ENCODE data around the gene PKNOX2.

PKNOX2 gene

DNA sequence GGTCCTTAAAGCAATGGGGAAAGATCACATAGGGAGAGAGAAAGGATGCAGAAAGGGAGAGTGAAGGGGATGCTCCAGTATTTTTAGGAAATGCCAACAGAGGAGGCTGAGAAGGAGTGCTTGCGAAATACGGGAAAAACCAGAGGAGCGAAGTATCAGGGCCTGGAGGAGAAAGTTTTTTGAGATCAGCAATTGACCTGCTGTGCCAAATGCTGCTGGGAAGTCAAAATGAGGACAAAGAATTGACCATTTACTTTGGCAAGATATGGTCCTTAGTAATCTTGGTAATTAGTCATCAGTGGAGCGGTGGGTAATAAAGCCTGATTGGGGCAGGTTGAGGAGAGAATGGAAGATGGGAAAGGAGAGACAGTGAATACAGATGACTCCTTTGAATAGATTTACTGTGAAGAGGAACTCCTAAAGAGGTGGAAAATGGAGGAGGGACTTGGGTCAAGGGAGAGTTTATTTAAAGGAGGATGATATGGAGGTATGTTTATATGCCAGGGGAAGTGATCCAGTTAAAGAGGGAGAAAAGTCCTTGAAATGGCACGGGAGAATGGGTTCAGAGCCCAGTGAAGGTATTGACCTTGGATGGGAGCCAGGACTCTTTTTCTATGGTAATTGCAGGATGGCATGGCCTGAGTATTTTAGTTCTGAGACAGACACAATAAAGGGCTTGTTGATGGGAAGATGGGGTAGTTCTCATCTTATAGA lies 111.5 kb downstream of the PKNOX2 start:
- TF ChIP-seq, protein P1, sequence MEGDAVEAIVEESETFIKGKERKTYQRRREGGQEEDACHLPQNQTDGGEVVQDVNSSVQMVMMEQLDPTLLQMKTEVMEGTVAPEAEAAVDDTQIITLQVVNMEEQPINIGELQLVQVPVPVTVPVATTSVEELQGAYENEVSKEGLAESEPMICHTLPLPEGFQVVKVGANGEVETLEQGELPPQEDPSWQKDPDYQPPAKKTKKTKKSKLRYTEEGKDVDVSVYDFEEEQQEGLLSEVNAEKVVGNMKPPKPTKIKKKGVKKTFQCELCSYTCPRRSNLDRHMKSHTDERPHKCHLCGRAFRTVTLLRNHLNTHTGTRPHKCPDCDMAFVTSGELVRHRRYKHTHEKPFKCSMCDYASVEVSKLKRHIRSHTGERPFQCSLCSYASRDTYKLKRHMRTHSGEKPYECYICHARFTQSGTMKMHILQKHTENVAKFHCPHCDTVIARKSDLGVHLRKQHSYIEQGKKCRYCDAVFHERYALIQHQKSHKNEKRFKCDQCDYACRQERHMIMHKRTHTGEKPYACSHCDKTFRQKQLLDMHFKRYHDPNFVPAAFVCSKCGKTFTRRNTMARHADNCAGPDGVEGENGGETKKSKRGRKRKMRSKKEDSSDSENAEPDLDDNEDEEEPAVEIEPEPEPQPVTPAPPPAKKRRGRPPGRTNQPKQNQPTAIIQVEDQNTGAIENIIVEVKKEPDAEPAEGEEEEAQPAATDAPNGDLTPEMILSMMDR (IDR thresholded peaks at IDR 0.05; ENCODE audit: control insufficient read depth, extremely low read depth, insufficient read depth) = no peak
- DNase-seq (ENCODE audit: low read depth) = peak; percentile 32
- no peak overlapping the region for H3K4me3 ChIP-seq (ENCODE audit: low read depth, low read length)

DNA sequence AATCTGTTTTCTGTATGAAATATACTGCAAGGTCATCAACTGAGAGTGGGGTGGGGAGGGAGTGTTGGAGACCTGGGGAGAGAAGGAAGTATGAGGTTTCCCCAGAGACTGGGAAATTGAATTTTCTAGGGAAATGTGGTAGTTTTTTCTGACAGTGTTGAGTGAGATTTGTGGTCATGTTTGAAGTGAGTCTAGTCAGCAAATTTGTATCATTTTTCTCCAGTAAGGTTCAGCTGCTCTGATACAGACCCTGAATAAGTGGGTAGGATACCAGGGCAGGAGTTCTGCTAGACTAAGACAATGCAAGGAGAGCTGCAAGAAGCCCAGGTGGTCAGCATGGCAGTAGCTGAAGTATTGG lies 112.0 kb downstream of the PKNOX2 start:
- no peak overlapping the region for H3K4me3 ChIP-seq (ENCODE audit: low read depth, low read length)
- TF ChIP-seq, protein P1 (IDR thresholded peaks at IDR 0.05; ENCODE audit: control insufficient read depth, extremely low read depth, insufficient read depth) = no peak
- no peak for DNase-seq (ENCODE audit: low read depth)

DNA sequence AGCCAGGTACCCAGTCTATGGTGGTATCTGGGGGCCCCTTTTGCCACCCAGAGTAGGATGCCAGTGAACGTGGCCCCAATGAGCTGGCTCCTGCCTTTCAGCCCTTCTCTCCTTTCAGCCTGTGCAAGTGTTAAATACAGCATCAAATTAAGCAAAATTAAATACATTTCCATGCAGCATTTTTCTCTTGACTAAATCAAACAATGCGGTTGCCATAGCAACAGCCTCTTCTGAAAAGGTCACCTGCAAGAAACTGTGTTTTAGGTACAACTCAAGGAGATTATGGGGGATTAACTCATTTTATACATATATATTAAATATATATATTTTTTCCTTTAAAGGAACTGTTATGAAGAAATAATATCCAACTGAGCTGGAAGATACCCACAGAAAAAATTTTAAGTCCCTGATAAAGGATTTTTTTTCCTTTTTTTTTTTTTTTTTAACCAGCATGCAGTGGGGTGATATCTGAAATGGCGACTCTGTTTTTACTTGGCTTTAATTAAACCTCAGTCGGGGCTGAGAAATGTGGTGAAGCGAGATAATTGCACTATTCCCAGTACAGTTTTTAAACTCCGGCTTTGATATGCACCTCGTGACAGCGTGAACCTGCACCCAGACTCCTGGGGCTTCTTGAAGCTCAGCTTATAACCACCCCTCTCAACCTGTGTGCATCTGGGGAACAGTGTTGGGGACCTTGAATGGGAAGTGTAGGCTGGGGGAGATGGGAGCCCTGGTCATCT lies 115.3 kb downstream of the PKNOX2 start:
- TF ChIP-seq, protein P1 (IDR thresholded peaks at IDR 0.05; ENCODE audit: control insufficient read depth, extremely low read depth, insufficient read depth) = no peak
- no peak overlapping the region for H3K4me3 ChIP-seq (ENCODE audit: low read depth, low read length)
- no peak for DNase-seq (ENCODE audit: low read depth)

DNA sequence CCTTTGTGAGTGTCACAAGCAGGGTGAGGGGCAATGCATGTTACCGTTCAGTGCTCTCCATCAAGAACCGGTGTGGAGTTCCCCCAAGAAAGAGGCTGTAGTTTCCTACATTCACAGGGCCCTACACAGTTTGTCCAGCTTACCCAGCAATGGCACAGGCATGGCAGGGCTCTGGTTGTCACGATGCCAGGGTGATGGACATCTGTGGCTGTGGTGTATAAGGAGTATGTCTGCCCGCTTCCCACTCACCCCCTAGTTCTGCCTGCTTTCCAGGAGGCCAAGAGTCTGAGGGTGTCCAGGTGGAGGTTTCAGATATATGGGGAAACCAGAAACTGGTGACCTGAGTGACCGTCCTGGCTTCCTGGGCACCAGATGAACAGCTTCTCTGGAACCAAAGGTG lies 116.1 kb downstream of the PKNOX2 start:
- DNase-seq (ENCODE audit: low read depth) = no peak
- TF ChIP-seq, protein P1 (IDR thresholded peaks at IDR 0.05; ENCODE audit: control insufficient read depth, extremely low read depth, insufficient read depth) = no peak
- no peak overlapping the region for H3K4me3 ChIP-seq (ENCODE audit: low read depth, low read length)

- TF ChIP-seq, protein P1 (IDR thresholded peaks at IDR 0.05; ENCODE audit: control insufficient read depth, extremely low read depth, insufficient read depth) = no peak
- no peak for DNase-seq (ENCODE audit: low read depth)
These were observed 117.5 kb downstream of the PKNOX2 start for GRCh38 chr11:125281831-125282595.

GRCh38 chr11:125282596-125282914 lies 118.0 kb downstream of the PKNOX2 start:
- TF ChIP-seq, protein P1 (IDR thresholded peaks at IDR 0.05; ENCODE audit: control insufficient read depth, extremely low read depth, insufficient read depth) = no peak
- H3K4me3 ChIP-seq (ENCODE audit: low read depth, low read length) = no peak overlapping the region
- peak; percentile 17 for DNase-seq (ENCODE audit: low read depth)

More at GRCh38 chr11:125281831-125282595, 117.5 kb downstream of the PKNOX2 start:
- H3K4me3 ChIP-seq (ENCODE audit: low read depth, low read length) = no peak overlapping the region
